Activated CD8-positive, alpha-beta memory T cell treated with anti-CD3 and anti-CD28 coated beads, Interleukin-2, amount 50 U/mL, for 1 hour (primary cell): ENCODE data around the gene RFXANK.
"Not testable (repeated sequence)": the region's sequence is repeated elsewhere in the genome, so short reads cannot be mapped to it uniquely, and the experiment has no call there.

ENCODE experiments used
- DNase-seq: peaks from one replicate; pipeline ENCODE4 v3.0.0-alpha.2; 2020; ENCODE audit errors: extremely low read depth

Gene RFXANK

DNA sequence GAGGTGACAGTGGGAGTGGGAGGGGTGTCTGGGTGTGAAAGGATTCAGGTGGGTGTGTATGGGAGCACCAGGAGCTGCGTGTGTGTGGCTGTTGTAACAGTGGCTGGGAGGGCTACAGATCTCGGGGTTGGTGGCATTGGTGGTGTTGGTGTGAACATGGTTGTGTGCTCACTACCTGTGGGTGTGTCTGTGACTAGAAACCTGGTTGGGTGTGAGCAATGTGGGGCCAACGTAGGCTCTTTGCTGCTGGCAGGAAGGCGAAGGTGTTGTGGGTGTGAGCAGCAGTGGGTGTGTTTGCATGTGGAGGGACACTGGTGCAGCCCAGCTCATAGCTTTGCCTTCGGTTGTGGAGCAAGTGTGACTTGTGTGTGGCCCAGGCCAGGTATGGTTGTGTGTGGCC, 14.9 kb downstream of the RFXANK start:
- DNase-seq: no peak

GRCh38 chr19:19207637-19208572, 15.8 kb downstream of the RFXANK start:
- DNase-seq: no peak

DNA sequence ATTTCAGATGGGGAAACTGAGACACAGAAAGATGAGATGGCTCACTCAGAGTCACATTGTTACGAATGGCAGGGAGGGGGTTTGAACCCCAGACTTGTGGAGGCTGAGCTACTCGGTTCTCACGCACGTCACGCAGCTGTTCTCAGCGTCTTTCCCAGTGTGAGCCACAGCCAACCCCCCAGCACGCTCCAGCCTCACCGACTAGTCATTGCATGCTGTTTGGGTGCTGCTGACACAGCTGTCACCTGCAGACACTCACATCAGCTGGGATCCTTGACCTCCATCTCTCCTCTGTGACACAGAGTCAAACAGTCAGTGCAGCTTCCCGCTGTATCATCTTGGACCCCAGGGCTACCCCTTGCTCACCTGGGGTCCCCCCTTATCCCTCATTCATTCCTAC, 17.3 kb downstream of the RFXANK start:
- no peak for DNase-seq

GRCh38 chr19:19211499-19212420, 19.7 kb downstream of the RFXANK start, which contains the start of gene NCAN:
Gene NCAN (plus strand): TSS chr19:19211958. CDS start chr19:19216954, 4,996 bp downstream.
- no peak for DNase-seq

DNA sequence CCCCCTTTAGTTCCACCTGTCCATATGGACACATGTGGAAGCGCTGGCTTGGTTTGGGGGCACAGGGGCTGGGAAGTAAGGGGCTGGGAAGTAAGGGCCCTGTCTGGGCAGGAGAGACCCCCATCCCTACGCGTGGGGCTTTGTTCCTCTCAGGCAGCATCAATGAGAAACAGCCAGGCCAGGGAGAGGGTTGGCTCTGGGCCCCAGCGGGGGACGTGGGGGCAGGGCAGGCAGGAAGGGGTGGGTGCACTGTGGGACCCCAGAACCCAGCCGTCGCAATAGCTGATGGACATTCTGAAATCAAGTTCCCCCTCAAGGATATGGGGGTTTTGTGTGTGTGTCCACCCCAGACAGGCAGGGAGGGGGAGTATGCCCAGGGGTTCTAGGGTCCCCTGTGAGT, 20.9 kb downstream of the RFXANK start:
- no peak for DNase-seq

DNA sequence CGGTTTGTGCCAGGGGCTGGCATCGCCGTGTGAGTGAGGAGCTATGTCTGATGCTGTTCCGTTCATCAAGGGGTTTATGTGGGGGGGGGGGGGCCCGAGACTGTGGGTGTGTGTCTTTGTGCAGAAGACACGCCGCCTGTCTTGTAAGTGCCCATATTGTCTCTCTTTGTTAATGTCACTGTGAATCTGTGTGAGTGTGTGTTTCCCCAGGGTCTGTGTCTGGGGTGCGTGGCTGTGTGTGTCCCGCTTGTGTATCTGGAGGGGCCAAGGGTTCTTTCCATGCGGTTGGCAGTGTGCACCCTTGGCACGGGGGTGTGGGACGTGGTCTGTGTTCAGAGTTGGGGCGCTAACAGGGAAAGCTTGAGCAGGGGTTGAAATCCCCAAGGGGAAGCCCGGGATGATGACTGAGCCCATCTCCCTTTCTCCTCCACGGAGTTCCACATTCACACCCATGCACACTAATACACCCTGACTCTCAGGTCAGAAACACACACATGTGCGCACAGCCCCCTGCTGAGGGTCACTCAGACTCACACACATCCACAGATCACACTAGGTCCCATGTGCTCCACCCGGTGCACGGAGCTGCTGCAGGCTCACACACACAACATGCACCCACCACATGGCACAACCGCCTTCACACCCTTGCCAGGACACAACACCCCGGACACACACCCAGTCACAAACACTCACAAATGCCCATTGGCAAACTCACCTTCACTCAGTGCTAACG, 21.5 kb downstream of the RFXANK start:
- DNase-seq: no peak

DNA sequence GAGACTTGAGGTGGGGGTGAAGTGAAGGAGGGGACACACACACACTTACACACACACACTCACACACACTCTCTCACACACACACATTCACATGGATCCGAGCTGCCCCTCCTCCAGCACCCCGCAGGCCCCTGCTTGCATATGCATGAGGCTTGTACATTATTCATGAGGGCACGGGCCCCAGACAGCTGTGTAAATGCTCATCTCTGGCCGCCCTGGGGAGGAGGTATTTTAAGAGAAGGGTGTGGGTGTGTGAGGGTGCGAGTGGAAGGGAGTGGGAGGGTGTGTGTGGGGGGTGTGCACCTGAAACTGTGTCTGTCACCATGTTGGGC, 22.1 kb downstream of the RFXANK start:
- no peak for DNase-seq

DNA sequence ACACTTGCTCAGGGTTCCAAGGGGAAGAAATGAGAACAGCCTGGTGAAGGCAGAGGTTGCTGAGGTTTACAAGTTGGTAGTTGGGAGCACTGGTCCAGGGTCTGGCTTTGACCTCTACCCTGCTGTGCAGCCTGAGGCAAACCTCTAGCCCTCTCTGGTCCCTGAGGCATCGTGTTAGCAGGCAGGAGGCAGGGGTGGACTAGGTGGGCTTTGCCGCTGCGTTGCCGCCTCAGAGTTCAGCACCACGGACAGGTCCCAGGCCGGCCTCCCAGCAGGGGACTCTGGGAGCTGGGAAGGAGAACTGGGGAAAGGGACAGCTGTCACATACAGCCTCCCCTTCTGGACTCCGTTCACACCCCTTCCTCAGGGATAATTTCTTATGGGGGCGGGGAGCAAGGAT, 22.8 kb downstream of the RFXANK start:
- DNase-seq: no peak

GRCh38 chr19:19215792-19216191, 23.7 kb downstream of the RFXANK start:
- DNase-seq: no peak

DNA sequence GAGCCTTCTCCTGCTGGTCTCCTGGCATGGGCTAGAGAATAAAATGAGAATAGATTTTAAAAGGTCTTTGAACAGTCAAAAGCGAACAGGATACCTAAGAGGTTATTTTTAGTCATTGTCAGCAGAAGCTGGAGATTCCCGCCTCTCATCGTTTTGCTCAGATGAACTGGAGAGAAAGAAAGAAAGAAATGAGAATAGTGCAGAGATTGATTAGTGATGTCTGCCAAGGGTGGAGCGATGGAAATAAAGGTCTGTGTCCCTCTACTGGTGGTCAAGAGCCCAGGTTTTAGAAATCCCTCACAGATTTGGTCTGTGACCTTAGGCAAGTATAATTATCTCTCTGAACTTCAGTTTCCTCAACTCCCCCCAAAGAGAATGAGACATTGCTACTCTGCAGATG, 25.0 kb downstream of the RFXANK start:
- DNase-seq: no peak

GRCh38 chr19:19218911-19219310, 26.9 kb downstream of the RFXANK start:
- no peak for DNase-seq

DNA sequence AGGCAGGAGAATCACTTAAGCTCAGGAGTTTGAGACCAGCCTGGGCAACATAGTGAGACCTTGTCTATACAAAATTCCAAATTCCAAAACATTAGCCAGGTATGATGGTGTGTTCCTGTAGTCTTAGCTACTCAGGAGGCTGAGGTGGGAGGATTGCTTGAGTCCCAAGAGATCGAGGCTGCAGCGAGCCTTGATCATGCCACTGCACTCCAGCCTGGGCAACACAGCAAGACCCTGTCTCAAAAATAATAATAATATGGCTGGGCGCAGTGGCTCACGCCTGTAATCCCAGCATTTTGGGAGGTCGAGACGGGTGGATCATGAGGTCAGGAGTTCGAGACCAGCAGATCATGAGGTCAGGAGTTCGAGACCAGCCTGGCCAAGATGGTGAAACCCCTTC, 28.9 kb downstream of the RFXANK start:
- not testable (repeated sequence) for DNase-seq

- no peak for DNase-seq
Observed at GRCh38 chr19:19223060-19223459, 31.0 kb downstream of the RFXANK start.

GRCh38 chr19:19223636-19224035, 31.6 kb downstream of the RFXANK start:
- DNase-seq: no peak

- no peak for DNase-seq
Observed at GRCh38 chr19:19224150-19224851, 32.2 kb downstream of the RFXANK start.

DNA sequence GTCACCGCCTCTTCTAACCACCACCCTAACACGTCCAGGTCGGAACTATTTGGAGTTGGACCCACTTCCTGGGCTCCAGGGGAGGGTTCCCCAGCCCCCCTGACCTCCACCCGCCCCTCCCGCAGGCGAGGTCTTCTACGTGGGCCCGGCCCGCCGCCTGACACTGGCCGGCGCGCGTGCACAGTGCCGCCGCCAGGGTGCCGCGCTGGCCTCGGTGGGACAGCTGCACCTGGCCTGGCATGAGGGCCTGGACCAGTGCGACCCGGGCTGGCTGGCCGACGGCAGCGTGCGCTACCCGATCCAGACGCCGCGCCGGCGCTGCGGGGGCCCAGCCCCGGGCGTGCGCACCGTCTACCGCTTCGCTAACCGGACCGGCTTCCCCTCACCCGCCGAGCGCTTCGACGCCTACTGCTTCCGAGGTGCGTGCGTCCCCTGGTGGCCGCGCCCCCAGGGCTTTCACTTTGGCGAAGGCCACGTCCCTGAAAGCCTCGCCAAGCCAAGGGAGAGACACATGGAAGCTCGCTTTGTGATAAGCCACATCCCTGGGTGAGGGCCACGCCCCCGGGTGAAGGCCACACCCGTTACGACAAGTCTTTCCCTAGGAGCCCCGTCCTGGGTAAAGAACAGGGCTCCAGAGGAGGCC, 32.9 kb downstream of the RFXANK start:
- DNase-seq: peak; percentile 34

DNA sequence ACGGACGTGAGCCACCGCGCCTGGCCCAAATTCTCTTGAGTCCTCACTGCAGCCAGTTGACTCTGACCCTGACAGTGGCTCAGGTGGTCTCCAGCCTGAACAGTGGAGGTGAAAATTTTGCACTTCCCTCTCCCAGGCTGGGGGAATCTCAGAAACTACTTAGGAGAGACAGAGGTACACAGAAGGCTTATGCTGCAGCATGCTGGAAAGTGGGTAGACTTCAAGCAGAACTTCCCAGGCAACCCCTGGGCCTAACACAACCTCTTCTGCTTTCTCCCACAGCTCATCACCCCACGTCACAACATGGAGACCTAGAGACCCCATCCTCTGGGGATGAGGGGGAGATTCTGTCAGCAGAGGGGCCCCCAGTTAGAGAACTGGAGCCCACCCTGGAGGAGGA, 34.1 kb downstream of the RFXANK start:
- DNase-seq: no peak

DNA sequence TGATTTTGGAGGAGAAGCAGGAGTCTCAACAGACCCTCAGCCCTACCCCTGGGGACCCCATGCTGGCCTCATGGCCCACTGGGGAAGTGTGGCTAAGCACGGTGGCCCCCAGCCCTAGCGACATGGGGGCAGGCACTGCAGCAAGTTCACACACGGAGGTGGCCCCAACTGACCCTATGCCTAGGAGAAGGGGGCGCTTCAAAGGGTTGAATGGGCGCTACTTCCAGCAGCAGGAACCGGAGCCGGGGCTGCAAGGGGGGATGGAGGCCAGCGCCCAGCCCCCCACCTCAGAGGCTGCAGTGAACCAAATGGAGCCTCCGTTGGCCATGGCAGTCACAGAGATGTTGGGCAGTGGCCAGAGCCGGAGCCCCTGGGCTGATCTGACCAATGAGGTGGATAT, 34.6 kb downstream of the RFXANK start:
- no peak for DNase-seq

DNA sequence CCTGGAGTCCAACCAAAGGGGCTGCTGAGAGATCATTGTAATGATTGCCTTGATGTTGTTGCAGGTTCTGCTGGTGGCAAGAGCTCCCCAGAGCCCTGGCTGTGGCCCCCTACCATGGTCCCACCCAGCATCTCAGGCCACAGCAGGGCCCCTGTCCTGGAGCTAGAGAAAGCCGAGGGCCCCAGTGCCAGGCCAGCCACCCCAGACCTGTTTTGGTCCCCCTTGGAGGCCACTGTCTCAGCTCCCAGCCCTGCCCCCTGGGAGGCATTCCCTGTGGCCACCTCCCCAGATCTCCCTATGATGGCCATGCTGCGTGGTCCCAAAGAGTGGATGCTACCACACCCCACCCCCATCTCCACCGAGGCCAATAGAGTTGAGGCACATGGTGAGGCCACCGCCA, 35.2 kb downstream of the RFXANK start:
- DNase-seq: no peak

- no peak for DNase-seq
Observed at GRCh38 chr19:19229701-19230100, 37.6 kb downstream of the RFXANK start.

DNA sequence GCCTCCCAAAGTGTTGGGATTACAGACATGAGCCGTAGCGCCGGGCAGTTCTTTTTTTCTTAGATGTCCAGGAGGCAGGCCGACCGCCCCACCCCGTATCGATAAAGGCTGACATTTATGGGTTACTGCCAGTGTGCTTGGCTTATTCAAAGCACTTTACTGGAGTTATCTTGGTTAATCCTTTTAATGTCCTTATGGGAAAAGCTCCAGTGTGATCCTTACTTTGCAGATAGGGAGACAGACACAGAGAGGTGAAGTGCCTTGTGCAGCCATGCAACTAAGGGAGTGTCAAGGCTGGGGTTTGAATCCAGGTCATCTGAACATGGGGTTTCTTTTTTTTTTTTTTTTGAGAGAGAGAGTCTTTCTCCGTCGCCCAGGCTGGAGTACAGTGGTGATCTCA, 38.9 kb downstream of the RFXANK start:
- DNase-seq: no peak
